Activated CD4-positive, alpha-beta T cell treated with anti-CD3 and anti-CD28 coated beads, Interleukin-10, Interleukin-2, amounts not matched to agents 100 ng/mL and 50 ng/mL, durations not matched to agents 16 hours and 8 hours (primary cell): Measurements from ENCODE around the gene ZNF674.
A peak's percentile ranks its signal among the peaks of the same experiment; 100 is the strongest.

Experiments
- DNase-seq: peaks from one replicate; pipeline ENCODE4 v3.0.0-alpha.2; 2020

The ZNF674 gene

GRCh38 chrX:46545111-46546005 lies at the start of gene ZNF674:
Gene ZNF674, minus strand, starts transcription at chrX:46545421. Its CDS starts 3,334 bp downstream, at chrX:46542087.
- peak; percentile 94 for DNase-seq

DNA sequence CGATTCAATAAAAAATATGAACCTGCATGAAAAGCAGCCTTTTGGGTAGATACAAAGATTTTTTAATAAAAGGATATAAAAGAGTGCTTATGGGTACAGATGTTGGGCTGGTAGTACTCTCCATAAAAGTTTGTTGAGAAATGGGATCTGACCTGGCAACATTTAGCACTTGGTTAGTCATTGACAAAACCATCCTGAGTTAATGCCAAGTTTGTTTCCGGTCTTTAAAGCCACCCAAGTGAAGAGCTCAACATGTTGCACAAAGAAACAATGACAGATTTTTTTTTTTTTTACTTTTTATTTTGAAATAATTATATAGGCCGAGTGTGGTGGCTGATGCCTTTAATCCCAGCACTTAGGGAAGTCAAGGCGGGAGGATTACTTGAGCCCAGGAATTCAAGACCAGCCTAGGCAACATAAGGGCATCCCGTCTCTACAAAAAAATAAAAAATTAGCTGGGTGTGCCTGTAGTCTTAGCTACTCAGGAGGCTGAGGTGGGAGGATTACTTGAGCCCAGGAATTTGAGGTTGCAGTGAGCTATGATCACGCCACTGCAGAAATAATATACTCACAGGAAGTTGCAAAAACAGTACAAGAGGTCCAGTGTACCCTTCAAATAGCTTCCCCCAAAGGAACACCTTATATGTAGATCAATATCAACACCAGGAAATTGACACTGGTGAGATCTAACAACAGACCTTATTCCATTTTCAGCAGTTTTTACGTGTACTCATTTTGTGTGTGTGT lies 44.9 kb upstream of the ZNF674 start:
- DNase-seq: no peak

DNA sequence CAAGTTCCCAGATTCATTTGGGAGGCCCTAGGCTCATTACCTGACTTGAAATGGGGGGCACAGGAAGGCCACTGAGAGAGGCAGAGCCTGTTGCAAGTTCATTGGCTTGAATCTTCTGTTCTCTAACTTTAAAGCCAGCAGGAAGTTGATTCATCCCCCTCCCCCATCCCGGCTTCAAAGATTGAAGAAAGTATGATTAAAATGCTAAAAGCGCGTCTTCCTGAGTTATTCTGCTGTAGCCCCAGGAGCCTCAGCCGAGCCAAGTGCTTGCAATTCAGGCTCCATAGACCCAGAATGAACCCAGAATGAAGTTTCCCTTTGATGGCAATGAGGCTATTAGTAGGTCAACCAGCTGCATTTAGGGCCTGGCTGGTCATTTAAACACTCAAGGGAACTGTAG lies 43.0 kb upstream of the ZNF674 start:
- DNase-seq: peak; percentile 56

DNA sequence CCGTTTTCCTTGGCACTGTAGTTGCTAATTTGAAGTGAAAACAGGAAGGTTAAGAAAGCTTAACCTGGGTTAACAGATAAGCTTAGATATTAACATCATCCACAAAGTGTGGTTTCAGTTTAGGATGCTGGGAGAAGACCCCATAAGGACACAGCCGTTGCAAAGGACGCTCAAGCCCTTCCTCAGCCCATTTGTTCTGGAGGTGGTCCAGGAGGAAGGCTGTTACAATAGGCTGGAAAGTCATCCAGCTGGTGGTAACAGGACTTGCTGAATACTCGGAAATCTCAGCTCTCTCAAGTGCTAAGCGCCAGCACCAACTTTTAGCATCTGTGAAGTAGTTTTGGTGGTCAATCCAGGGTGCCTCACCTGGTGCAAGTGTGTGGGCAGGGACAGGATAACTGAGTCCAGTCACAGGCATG lies 42.5 kb upstream of the ZNF674 start:
- no peak for DNase-seq

DNA sequence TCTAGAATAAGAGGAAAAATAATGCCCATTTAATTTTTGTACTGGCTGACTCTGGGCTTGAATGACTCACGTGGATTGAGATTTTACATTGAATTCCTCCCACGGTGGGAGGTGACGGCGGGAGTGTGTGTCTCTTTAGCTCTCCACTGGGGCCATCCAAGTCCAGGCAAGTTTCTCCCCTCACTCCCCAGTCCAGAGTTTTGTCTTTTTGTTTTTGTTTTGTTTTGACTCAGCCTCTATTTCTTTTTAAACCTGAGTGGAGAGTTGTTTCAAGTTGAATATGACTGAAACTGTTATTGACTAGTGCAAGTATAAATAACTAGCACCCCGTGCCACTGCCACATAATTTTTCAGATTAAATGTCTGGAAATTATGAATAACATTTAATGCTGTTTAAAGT lies 41.9 kb upstream of the ZNF674 start:
- DNase-seq: peak; percentile 69

GRCh38 chrX:46584736-46585135 lies 39.5 kb upstream of the ZNF674 start:
- no peak for DNase-seq

DNA sequence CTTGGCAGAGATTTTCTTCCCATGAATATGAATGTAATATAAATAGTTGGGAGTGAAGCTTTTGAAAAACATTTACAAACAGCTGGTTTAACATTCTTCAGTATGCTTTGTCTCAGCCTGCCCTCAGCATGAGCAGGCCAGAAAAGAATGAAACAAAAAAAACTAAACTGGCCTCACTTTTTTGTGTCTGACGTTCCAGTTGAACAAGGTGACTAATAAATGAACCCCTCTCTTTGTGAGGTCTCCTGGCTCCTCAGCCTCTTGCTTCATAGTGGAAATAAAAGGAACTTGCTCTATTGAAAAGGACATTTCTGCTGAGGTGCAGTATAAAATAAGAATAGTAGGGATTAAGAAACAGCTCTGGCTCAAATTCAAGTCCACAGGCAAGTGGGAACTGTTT lies 37.7 kb upstream of the ZNF674 start:
- DNase-seq: no peak

DNA sequence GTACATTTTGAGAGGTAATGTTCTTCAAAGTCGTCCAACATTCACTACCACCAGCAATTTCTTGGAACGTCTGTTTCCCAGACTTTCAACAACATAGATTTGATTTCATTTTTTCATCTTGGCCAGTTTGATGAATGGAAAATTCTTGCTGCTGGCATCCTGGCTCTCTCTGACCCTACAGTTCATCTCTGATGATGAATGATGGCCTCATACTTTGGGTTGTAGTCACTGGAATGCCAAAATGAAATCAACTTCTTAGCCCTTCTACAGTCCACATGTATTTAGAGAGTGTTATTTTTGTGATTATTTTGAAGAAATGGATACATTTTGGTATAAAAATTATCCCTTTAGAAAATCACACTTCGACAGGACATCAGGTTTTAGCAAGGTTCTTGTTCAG lies 37.1 kb upstream of the ZNF674 start:
- DNase-seq: no peak

GRCh38 chrX:46580613-46581012 lies 35.4 kb upstream of the ZNF674 start:
- DNase-seq: no peak

GRCh38 chrX:46579250-46579649 lies 34.0 kb upstream of the ZNF674 start:
- DNase-seq: no peak

GRCh38 chrX:46577221-46578005 lies 32.2 kb upstream of the ZNF674 start:
- no peak for DNase-seq

GRCh38 chrX:46576458-46576857 lies 31.2 kb upstream of the ZNF674 start:
- no peak for DNase-seq

GRCh38 chrX:46575991-46576392 lies 30.8 kb upstream of the ZNF674 start:
- no peak for DNase-seq

- DNase-seq: no peak
These were observed 30.4 kb upstream of the ZNF674 start for GRCh38 chrX:46575586-46575985.

GRCh38 chrX:46574774-46575381 lies 29.7 kb upstream of the ZNF674 start:
- peak; percentile 52 for DNase-seq

DNA sequence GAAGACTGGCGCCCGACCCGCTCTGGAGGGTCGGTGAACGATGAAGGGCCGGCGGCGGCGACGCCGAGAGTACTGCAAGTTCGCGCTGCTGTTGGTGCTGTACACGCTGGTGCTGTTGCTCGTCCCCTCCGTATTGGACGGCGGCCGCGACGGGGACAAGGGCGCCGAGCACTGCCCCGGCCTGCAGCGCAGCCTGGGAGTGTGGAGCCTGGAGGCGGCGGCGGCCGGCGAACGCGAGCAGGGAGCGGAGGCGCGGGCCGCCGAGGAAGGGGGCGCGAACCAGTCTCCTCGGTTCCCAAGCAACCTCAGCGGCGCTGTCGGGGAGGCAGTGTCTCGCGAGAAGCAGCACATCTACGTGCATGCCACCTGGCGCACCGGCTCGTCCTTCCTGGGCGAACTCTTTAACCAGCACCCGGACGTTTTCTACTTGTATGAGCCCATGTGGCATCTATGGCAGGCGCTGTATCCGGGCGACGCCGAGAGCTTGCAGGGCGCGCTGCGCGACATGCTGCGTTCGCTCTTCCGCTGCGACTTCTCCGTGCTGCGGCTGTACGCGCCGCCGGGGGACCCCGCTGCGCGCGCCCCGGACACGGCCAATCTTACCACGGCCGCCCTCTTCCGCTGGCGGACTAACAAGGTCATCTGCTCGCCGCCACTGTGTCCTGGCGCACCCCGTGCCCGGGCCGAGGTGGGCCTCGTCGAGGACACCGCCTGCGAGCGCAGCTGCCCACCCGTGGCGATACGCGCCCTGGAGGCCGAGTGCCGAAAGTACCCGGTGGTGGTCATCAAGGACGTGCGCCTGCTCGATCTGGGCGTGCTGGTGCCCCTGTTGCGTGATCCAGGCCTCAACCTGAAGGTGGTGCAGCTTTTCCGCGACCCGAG lies 28.9 kb upstream of the ZNF674 start:
- peak; percentile 67 for DNase-seq

DNA sequence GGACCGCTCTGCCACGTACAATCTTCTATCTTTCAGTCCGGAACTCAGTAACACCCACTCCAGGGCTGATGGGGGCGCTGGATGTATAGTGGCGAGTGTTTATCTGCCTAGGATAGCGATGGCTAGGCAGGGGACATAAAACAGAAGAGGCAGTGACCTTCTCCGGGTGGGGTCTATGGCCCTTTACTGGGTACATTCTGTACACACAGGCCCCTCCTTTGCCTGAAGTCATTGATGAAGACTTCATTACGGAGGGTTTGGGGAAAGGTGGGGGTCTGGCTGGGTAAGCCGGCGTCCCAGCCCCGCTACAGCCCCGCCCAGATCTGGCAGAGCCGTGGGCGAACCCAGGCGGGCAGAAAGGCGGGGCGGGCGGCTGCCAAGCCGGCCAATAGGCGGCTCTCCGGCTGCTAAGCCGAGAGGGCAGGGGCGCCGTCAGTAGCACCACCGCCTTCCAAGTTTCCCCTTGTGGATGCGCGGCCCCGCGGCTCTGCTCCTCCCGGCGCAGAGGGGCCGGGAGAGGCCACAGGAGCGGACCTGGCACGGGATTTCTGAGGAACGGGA lies 28.2 kb upstream of the ZNF674 start, which contains the start of gene CHST7:
CHST7 (plus strand) TSS at position 435 of the 561 bp plus-strand sequence. CDS start 167 bp downstream, outside the sequence.
- peak; percentile 69 for DNase-seq

- DNase-seq: peak; percentile 39
These were observed 27.2 kb upstream of the ZNF674 start for GRCh38 chrX:46572340-46572936.

GRCh38 chrX:46571423-46572339 lies 26.5 kb upstream of the ZNF674 start:
- peak; percentile 71 for DNase-seq

- DNase-seq: no peak
These were observed 24.4 kb upstream of the ZNF674 start for GRCh38 chrX:46569621-46570020.
